Measurements from ENCODE around the gene KIN.

DNA sequence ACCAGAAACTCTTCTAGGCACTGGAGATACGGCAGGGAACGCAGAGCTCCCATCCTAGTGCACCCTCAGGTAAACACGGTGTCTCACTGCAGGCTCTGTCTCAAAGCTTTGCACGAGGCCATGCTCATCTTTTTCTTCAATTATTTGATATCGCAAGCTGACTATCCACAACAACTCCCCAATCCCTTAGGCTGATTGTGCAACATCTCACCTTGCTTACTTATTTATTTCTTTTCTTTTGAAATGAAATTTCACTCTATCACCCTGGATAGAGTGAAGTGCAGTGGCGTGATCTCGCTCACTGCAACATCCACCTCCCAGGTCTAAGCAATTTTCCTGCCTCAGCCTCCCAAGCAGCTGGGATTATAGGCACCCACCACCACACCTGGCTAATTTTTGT lies 72.3 kb downstream of the KIN start:
- TF ChIP-seq, protein P1, sequence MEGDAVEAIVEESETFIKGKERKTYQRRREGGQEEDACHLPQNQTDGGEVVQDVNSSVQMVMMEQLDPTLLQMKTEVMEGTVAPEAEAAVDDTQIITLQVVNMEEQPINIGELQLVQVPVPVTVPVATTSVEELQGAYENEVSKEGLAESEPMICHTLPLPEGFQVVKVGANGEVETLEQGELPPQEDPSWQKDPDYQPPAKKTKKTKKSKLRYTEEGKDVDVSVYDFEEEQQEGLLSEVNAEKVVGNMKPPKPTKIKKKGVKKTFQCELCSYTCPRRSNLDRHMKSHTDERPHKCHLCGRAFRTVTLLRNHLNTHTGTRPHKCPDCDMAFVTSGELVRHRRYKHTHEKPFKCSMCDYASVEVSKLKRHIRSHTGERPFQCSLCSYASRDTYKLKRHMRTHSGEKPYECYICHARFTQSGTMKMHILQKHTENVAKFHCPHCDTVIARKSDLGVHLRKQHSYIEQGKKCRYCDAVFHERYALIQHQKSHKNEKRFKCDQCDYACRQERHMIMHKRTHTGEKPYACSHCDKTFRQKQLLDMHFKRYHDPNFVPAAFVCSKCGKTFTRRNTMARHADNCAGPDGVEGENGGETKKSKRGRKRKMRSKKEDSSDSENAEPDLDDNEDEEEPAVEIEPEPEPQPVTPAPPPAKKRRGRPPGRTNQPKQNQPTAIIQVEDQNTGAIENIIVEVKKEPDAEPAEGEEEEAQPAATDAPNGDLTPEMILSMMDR (IDR thresholded peaks at IDR 0.05): no peak
- no peak for TF ChIP-seq EP300 (IDR thresholded peaks at IDR 0.05)
- no peak for TF ChIP-seq POLR2AphosphoS5 (IDR thresholded peaks at IDR 0.05)
